ENCODE results near the gene MARCHF3. TPM values are rescaled to one million over a fixed set of nuclear protein-coding genes. Genes with fewer than 3 reads are reported as not detected.

The MARCHF3 gene
- total and polyA plus RNA-seq, 2 donors (not counting 1 experiment from before 2014, with no cell fraction given), result 8.6 to 11.6 TPM

DNA sequence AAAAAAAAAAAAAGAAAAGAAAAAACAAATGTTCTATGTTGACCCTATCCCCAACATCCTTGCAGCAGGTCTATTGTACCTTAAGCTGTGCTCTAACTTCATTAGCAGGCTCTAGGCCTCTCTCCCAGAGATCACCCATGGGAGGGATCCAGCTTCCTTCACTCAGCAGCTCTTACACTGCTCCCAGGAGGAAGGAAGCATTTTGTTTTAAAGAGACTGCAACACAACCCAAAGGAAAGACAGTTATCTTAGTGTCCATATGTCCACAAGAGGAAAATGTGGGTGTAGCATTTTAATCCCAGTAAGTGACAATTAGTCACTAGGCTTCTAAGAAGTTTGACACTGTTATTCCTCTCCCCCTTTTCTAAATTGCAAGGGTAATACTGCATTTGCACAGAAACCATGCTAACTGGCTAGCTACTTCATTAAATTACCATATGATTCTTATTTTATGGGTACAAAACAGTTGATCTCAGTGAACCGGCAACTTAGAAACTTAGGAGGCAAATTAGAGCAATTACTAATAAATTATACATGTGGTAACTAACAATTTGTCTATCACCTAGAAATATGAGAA lies 58.8 kb downstream of the MARCHF3 start:
- Histone ChIP-seq H3K4me2 (ENCODE audit: extremely low read depth, insufficient read depth, low read length) (no peak overlapping the region), H3K27me3 (ENCODE audit: control insufficient read depth, insufficient read depth, low read length) (no peaks in the 10 kb centered on the region), H4K20me1 (ENCODE audit: control insufficient read depth, extremely low read depth, insufficient read depth, low read length) (no peaks in the 10 kb centered on the region), H3K9ac (ENCODE audit: insufficient read depth, low read length) (no peak overlapping the region), H3K9me3 (ENCODE audit: control insufficient read depth, insufficient read depth, low read depth, low read length) (no peaks in the 10 kb centered on the region), H3K4me3 (replicated peaks in 1 of 4; ENCODE audit: control extremely low read depth in 1 of 4, insufficient read depth in 1 of 4, low read depth in 3 of 4, low read length in 4 of 4) (no peak overlapping the region), H3K36me3 (ENCODE audit: control insufficient read depth, insufficient read depth, low read length) (no peaks in the 10 kb centered on the region), H2AFZ (ENCODE audit: low read length) (no peak overlapping the region), H3K79me2 (ENCODE audit: control insufficient read depth, insufficient read depth, low read length) (no peaks in the 10 kb centered on the region), H3K4me1 (ENCODE audit: control insufficient read depth, extremely low read depth, insufficient read depth, low read length) (peaks cover 9% of the 10 kb centered on the region), H3K27ac (ENCODE audit: insufficient read depth, low read length) (no peak overlapping the region)
- no peak for TF ChIP-seq EZH2 (IDR thresholded peaks at IDR 0.05; ENCODE audit: low read length, missing control alignments)
- TF ChIP-seq, protein P1, sequence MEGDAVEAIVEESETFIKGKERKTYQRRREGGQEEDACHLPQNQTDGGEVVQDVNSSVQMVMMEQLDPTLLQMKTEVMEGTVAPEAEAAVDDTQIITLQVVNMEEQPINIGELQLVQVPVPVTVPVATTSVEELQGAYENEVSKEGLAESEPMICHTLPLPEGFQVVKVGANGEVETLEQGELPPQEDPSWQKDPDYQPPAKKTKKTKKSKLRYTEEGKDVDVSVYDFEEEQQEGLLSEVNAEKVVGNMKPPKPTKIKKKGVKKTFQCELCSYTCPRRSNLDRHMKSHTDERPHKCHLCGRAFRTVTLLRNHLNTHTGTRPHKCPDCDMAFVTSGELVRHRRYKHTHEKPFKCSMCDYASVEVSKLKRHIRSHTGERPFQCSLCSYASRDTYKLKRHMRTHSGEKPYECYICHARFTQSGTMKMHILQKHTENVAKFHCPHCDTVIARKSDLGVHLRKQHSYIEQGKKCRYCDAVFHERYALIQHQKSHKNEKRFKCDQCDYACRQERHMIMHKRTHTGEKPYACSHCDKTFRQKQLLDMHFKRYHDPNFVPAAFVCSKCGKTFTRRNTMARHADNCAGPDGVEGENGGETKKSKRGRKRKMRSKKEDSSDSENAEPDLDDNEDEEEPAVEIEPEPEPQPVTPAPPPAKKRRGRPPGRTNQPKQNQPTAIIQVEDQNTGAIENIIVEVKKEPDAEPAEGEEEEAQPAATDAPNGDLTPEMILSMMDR (conservative IDR thresholded peaks at IDR 0.05 in 1 of 2, IDR thresholded peaks at IDR 0.05 in 1 of 2; ENCODE audit: low read depth in 1 of 2, low read length in 2 of 2), result no peak
- DNase-seq (ENCODE audit: low read depth in 2 of 2), result no peak

DNA sequence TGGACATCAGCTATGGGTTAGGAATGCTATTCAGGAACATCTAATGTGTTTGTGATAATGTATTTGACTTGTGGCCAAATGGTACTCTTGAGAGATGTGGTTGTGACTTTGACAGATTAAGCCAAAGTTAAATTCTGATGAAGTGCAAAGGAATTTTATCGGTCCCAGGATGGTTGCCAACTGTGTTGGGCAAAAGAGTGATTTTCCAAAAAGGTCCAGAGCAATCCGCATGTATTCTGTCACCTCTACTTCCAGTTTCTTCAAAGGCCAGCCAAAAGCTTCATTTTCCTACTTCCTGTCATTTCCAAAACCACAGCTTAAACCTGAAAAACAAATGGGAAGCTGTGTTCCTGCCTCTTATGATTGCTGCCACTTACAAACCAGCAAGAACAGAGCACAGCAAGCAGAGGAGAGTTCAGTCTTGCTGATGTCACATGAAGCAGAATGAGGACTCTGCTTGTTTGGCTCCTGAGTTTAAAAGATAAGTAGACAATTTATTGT lies 59.8 kb downstream of the MARCHF3 start:
- TF ChIP-seq, protein P1 (conservative IDR thresholded peaks at IDR 0.05 in 1 of 2, IDR thresholded peaks at IDR 0.05 in 1 of 2; ENCODE audit: low read depth in 1 of 2, low read length in 2 of 2), result no peak
- no peak for TF ChIP-seq EZH2 (IDR thresholded peaks at IDR 0.05; ENCODE audit: low read length, missing control alignments)
- Histone ChIP-seq H3K9ac (ENCODE audit: insufficient read depth, low read length) (no peak overlapping the region), H2AFZ (ENCODE audit: low read length) (no peak overlapping the region), H3K27ac (ENCODE audit: insufficient read depth, low read length) (no peak overlapping the region), H3K4me2 (ENCODE audit: extremely low read depth, insufficient read depth, low read length) (peak overlapping the region; percentile 59), H3K27me3 (ENCODE audit: control insufficient read depth, insufficient read depth, low read length) (no peaks in the 10 kb centered on the region), H3K4me1 (ENCODE audit: control insufficient read depth, extremely low read depth, insufficient read depth, low read length) (peaks cover 9% of the 10 kb centered on the region), H3K4me3 (replicated peaks in 1 of 4; ENCODE audit: control extremely low read depth in 1 of 4, insufficient read depth in 1 of 4, low read depth in 3 of 4, low read length in 4 of 4) (no peak overlapping the region), H3K9me3 (ENCODE audit: control insufficient read depth, insufficient read depth, low read depth, low read length) (no peaks in the 10 kb centered on the region), H3K36me3 (ENCODE audit: control insufficient read depth, insufficient read depth, low read length) (no peaks in the 10 kb centered on the region), H3K79me2 (ENCODE audit: control insufficient read depth, insufficient read depth, low read length) (no peaks in the 10 kb centered on the region), H4K20me1 (ENCODE audit: control insufficient read depth, extremely low read depth, insufficient read depth, low read length) (no peaks in the 10 kb centered on the region)
- peak; percentile 28 to 86 for DNase-seq (ENCODE audit: low read depth in 2 of 2)

DNA sequence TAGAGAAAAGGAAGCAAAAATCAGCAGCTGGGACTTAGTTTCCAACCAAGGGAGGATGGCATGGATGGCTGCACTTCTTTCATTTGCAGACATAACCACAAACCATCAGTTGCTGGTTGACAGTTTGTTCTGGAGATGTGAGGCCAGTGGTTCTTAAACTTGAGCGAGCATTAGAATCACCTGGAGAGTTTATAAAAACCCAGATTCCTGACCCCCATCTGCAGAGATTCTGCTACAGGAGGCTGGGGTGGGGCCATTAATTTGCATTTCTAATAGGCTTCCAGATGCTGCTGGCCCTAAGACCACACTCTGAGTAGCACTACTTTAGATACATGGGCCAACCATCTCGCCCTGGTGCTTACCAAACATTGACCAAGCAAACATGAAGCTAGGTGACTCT lies 60.8 kb downstream of the MARCHF3 start:
- H3K27ac ChIP-seq (ENCODE audit: insufficient read depth, low read length), result no peak overlapping the region
- no peaks in the 10 kb centered on the region for H3K79me2 ChIP-seq (ENCODE audit: control insufficient read depth, insufficient read depth, low read length)
- no peak for DNase-seq (ENCODE audit: low read depth in 2 of 2)
- H3K4me2 ChIP-seq (ENCODE audit: extremely low read depth, insufficient read depth, low read length), result no peak overlapping the region
- H3K27me3 ChIP-seq (ENCODE audit: control insufficient read depth, insufficient read depth, low read length), result no peaks in the 10 kb centered on the region
- H3K36me3 ChIP-seq (ENCODE audit: control insufficient read depth, insufficient read depth, low read length), result no peaks in the 10 kb centered on the region
- H4K20me1 ChIP-seq (ENCODE audit: control insufficient read depth, extremely low read depth, insufficient read depth, low read length), result no peaks in the 10 kb centered on the region
- H3K9me3 ChIP-seq (ENCODE audit: control insufficient read depth, insufficient read depth, low read depth, low read length), result no peaks in the 10 kb centered on the region
- TF ChIP-seq, protein P1 (conservative IDR thresholded peaks at IDR 0.05 in 1 of 2, IDR thresholded peaks at IDR 0.05 in 1 of 2; ENCODE audit: low read depth in 1 of 2, low read length in 2 of 2), result no peak
- TF ChIP-seq EZH2 (IDR thresholded peaks at IDR 0.05; ENCODE audit: low read length, missing control alignments), result no peak
- H3K9ac ChIP-seq (ENCODE audit: insufficient read depth, low read length), result no peak overlapping the region
- H3K4me3 ChIP-seq (replicated peaks in 1 of 4; ENCODE audit: control extremely low read depth in 1 of 4, insufficient read depth in 1 of 4, low read depth in 3 of 4, low read length in 4 of 4), result no peak overlapping the region
- H2AFZ ChIP-seq (ENCODE audit: low read length), result no peak overlapping the region
- peaks cover 11% of the 10 kb centered on the region for H3K4me1 ChIP-seq (ENCODE audit: control insufficient read depth, extremely low read depth, insufficient read depth, low read length)

All from fibroblast of lung (primary cell).